ENCODE data around the gene VIM.
"Not testable (repeated sequence)": the region's sequence is repeated elsewhere in the genome, so short reads cannot be mapped to it uniquely, and the experiment has no call there.

Gene VIM

GRCh38 chr10:17233286-17233991 is 5.4 kb downstream of the VIM start:
- DNase-seq = no peak

GRCh38 chr10:17234431-17234945 is 6.4 kb downstream of the VIM start:
- DNase-seq = no peak

- DNase-seq = no peak
These were observed 7.1 kb downstream of the VIM start for GRCh38 chr10:17235136-17235535.

- no peak for DNase-seq
These were observed 8.6 kb downstream of the VIM start for GRCh38 chr10:17236468-17237148.

- DNase-seq = no peak
These were observed 9.1 kb downstream of the VIM start for GRCh38 chr10:17237149-17237527.

- no peak for DNase-seq
These were observed 9.9 kb downstream of the VIM start for GRCh38 chr10:17237915-17238444.

- DNase-seq = no peak
These were observed 10.6 kb downstream of the VIM start for GRCh38 chr10:17238445-17239291.

GRCh38 chr10:17239345-17240085 is 11.5 kb downstream of the VIM start:
- no peak for DNase-seq

GRCh38 chr10:17240096-17240495 is 12.1 kb downstream of the VIM start:
- DNase-seq = no peak

GRCh38 chr10:17240616-17241015 is 12.6 kb downstream of the VIM start:
- DNase-seq = no peak

- no peak for DNase-seq
These were observed 13.7 kb downstream of the VIM start for GRCh38 chr10:17241611-17242333.

- DNase-seq = no peak
These were observed 16.8 kb downstream of the VIM start for GRCh38 chr10:17244700-17245365.

GRCh38 chr10:17247210-17247609 is 19.2 kb downstream of the VIM start:
- DNase-seq = no peak

- no peak for DNase-seq
These were observed 20.9 kb downstream of the VIM start for GRCh38 chr10:17248964-17249363.

GRCh38 chr10:17249820-17250219 is 21.8 kb downstream of the VIM start:
- no peak for DNase-seq

- DNase-seq = no peak
These were observed 22.7 kb downstream of the VIM start for GRCh38 chr10:17250736-17251135.

- not testable (repeated sequence) for DNase-seq
These were observed 26.6 kb downstream of the VIM start for GRCh38 chr10:17254543-17255050.

- DNase-seq = no peak
These were observed 27.5 kb downstream of the VIM start for GRCh38 chr10:17255512-17255911.

GRCh38 chr10:17256051-17256450 is 28.0 kb downstream of the VIM start:
- DNase-seq = no peak

- DNase-seq = no peak
These were observed 28.6 kb downstream of the VIM start for GRCh38 chr10:17256627-17257026.
